ENCODE data around the gene PLRG1.

PLRG1 gene

DNA sequence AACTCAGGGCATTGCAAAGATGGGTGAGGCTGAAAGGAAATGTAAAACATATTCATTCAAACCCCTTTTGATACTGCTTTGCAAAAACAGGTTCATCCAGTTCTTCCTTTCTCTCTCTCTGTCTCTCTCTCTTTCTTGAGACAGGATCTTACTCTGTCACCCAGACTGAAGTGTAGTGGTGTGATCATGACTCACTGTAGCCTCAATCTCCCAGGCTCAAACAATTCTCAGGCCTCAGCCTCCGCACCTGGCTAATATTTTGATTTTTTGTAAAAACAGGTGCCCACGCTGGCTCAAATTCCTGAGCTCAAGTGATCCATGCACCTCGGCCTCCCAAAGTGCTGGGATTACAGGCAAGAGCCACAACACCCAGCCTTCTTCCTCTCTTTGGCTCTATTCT is 43.0 kb downstream of the PLRG1 start:
- H3K9ac ChIP-seq = no peak overlapping the region
- no peak overlapping the region for H2AFZ ChIP-seq (ENCODE audit: low read depth)
- no peaks in the 10 kb centered on the region for H3K4me1 ChIP-seq (ENCODE audit: low read depth, poor library complexity, severe bottlenecking)
- TF ChIP-seq, protein P1, sequence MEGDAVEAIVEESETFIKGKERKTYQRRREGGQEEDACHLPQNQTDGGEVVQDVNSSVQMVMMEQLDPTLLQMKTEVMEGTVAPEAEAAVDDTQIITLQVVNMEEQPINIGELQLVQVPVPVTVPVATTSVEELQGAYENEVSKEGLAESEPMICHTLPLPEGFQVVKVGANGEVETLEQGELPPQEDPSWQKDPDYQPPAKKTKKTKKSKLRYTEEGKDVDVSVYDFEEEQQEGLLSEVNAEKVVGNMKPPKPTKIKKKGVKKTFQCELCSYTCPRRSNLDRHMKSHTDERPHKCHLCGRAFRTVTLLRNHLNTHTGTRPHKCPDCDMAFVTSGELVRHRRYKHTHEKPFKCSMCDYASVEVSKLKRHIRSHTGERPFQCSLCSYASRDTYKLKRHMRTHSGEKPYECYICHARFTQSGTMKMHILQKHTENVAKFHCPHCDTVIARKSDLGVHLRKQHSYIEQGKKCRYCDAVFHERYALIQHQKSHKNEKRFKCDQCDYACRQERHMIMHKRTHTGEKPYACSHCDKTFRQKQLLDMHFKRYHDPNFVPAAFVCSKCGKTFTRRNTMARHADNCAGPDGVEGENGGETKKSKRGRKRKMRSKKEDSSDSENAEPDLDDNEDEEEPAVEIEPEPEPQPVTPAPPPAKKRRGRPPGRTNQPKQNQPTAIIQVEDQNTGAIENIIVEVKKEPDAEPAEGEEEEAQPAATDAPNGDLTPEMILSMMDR (conservative IDR thresholded peaks at IDR 0.05; ENCODE audit: low read depth, low read length) = no peak
- no peak overlapping the region for H3K4me3 ChIP-seq (IDR thresholded peaks at IDR 0.05; ENCODE audit: insufficient read depth, low read depth, low read length)
- no peak overlapping the region for H3K27ac ChIP-seq
- no peaks in the 10 kb centered on the region for H3K27me3 ChIP-seq (ENCODE audit: insufficient read depth, low read depth)
- no peaks in the 10 kb centered on the region for H3K36me3 ChIP-seq (ENCODE audit: insufficient read depth)
- no peaks in the 10 kb centered on the region for H3K79me2 ChIP-seq (ENCODE audit: insufficient read depth, low read depth)
- H3K4me2 ChIP-seq = no peak overlapping the region
- H4K20me1 ChIP-seq (ENCODE audit: insufficient read depth) = no peaks in the 10 kb centered on the region

DNA sequence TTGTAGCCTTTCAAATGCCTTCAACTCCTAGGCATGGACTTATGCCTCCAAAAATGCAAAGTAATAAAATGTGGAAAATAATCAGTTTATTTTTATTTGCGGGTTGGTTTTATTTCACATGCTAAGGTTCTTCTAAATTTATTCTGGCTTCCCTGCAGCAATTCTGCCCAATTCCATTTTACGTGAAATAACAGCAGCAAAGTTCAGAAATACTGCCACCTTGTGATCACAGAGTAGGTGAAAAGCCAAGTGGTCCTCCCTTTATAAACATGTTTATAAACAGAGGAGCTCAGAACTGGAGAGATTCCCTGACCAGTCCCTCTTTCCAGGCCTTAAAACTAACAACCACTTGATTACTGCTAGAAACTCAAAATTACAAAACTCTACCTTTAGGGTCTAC is 43.9 kb downstream of the PLRG1 start:
- Histone ChIP-seq H2AFZ (ENCODE audit: low read depth) (no peak overlapping the region), H3K4me1 (ENCODE audit: low read depth, poor library complexity, severe bottlenecking) (no peaks in the 10 kb centered on the region), H3K9ac (no peak overlapping the region), H3K36me3 (ENCODE audit: insufficient read depth) (no peaks in the 10 kb centered on the region), H3K4me2 (no peak overlapping the region), H4K20me1 (ENCODE audit: insufficient read depth) (no peaks in the 10 kb centered on the region), H3K27me3 (ENCODE audit: insufficient read depth, low read depth) (no peaks in the 10 kb centered on the region), H3K4me3 (IDR thresholded peaks at IDR 0.05; ENCODE audit: insufficient read depth, low read depth, low read length) (no peak overlapping the region), H3K79me2 (ENCODE audit: insufficient read depth, low read depth) (no peaks in the 10 kb centered on the region), H3K27ac (no peak overlapping the region)
- TF ChIP-seq, protein P1 (conservative IDR thresholded peaks at IDR 0.05; ENCODE audit: low read depth, low read length) = peak; percentile 56

DNA sequence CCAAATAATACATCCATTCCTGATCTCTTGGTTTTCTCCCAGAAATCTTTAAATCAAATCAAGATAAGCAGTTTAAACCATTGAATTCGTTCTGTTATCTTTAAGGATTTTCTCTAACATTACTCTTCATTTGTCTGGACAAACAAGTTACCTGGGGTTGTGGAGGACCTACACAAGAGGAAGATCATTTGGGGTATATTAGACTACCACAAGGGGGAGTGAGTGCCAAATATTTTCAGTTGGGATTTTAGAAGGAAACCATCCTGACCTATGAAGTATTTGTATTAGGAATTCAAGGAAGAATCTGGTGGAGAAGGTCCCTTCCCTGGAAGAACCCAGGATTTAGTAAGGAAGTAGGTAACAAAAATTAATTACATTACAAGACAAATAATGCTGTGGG is 46.6 kb downstream of the PLRG1 start:
- no peaks in the 10 kb centered on the region for H4K20me1 ChIP-seq (ENCODE audit: insufficient read depth)
- TF ChIP-seq, protein P1 (conservative IDR thresholded peaks at IDR 0.05; ENCODE audit: low read depth, low read length) = peak; percentile 75
- no peaks in the 10 kb centered on the region for H3K27me3 ChIP-seq (ENCODE audit: insufficient read depth, low read depth)
- H3K4me3 ChIP-seq (IDR thresholded peaks at IDR 0.05; ENCODE audit: insufficient read depth, low read depth, low read length) = no peak overlapping the region
- H3K36me3 ChIP-seq (ENCODE audit: insufficient read depth) = no peaks in the 10 kb centered on the region
- no peak overlapping the region for H3K27ac ChIP-seq
- no peak overlapping the region for H3K9ac ChIP-seq
- no peak overlapping the region for H2AFZ ChIP-seq (ENCODE audit: low read depth)
- no peaks in the 10 kb centered on the region for H3K79me2 ChIP-seq (ENCODE audit: insufficient read depth, low read depth)
- no peaks in the 10 kb centered on the region for H3K4me1 ChIP-seq (ENCODE audit: low read depth, poor library complexity, severe bottlenecking)
- H3K4me2 ChIP-seq = no peak overlapping the region

DNA sequence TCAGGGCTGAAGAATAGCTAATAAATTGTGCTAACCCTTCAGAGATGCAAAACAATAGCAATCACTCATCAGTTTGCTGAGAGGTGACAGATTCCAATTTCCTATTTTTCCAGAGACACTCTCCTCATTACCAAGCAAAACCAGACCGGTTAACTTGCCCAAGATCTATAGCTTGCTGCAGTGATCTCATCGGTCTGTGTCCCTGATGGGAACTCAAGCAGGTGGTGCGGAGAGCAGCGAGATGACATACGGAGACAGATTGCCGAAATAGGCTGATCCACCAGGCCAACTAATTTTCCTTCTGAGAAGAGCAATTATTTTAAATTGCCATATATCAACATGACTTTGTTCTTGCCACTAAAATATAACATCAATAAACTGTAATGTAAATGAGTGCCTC is 48.1 kb downstream of the PLRG1 start:
- Histone ChIP-seq H3K27me3 (ENCODE audit: insufficient read depth, low read depth) (no peaks in the 10 kb centered on the region), H2AFZ (ENCODE audit: low read depth) (no peak overlapping the region), H3K27ac (no peak overlapping the region), H3K9ac (no peak overlapping the region), H3K4me3 (IDR thresholded peaks at IDR 0.05; ENCODE audit: insufficient read depth, low read depth, low read length) (no peak overlapping the region), H3K4me2 (no peak overlapping the region), H3K79me2 (ENCODE audit: insufficient read depth, low read depth) (no peaks in the 10 kb centered on the region), H3K36me3 (ENCODE audit: insufficient read depth) (no peaks in the 10 kb centered on the region), H4K20me1 (ENCODE audit: insufficient read depth) (no peaks in the 10 kb centered on the region), H3K4me1 (ENCODE audit: low read depth, poor library complexity, severe bottlenecking) (no peaks in the 10 kb centered on the region)
- TF ChIP-seq, protein P1 (conservative IDR thresholded peaks at IDR 0.05; ENCODE audit: low read depth, low read length) = no peak
